ENCODE results near the gene C22orf39.
"Not testable (repeated sequence)": the region's sequence is repeated elsewhere in the genome, so short reads cannot be mapped to it uniquely, and the experiment has no call there.

The C22orf39 gene

DNA sequence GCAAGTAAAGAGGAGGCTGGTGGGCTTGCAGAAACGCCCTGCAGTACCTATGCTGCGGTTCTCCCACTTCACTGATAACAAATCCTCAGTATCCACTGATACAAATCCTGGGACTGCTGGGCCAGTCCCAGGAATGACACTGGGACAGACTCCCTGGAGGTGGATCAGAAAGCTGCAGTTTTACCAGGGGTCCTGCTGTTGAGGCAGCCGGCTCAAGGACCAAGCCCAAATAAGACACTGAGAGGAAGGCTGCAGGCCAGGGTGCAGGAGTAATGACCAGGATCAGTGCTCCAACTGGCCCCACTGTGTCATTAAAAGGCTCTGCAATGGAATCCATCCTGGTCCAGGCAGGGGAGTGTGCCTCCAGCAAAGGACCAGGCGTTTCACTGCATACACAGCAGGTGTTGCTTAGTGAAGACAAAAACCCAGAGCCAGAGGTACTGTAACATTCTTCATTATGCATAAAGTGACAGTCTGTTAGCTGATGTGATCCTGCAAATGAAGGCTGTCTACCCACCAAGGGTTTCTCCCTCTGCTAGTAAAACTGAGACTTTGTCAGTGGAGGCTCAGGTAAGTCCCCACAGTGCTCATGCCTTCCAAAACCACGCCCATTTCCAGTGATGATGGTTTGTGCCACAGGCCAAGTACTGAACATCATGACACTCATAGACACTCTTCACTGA, 1.4 kb upstream of the C22orf39 start:
- Histone ChIP-seq H3K27me3 (ENCODE audit: low read length) (no peaks in the 10 kb centered on the region), H3K9me2 (replicated peaks; ENCODE audit: insufficient read depth, low read length) (no peaks in the 10 kb centered on the region), H3K9ac (ENCODE audit: low read length) (peak overlapping the region; percentile 68), H3K9me3 (ENCODE audit: insufficient read depth, low read length) (no peaks in the 10 kb centered on the region), H3K4me2 (ENCODE audit: low read depth, low read length, poor library complexity, severe bottlenecking) (peak overlapping the region; percentile 64), H3K4me3 (ENCODE audit: insufficient read depth, low read length, poor library complexity, severe bottlenecking) (peak overlapping the region; percentile 66), H3F3A (ENCODE audit: insufficient read depth) (0 out of 2 replicates have a peak, but pooled peaks cover 7% of the 10 kb centered on the region), H2AFZ (ENCODE audit: low read depth, low read length, severe bottlenecking) (no peak overlapping the region), H3K36me3 (ENCODE audit: low read length) (no peaks in the 10 kb centered on the region), H3K79me2 (ENCODE audit: insufficient read depth, low read length) (peaks cover 38% of the 10 kb centered on the region), H3K27ac (ENCODE audit: low read depth, low read length) (peak overlapping the region; percentile 74; the same call in 1 of the 2 replicates), H4K20me1 (ENCODE audit: low read depth, low read length) (no peaks in the 10 kb centered on the region)
- no peak for TF ChIP-seq EZH2phosphoT487 (conservative IDR thresholded peaks at IDR 0.05; ENCODE audit: low read length)
- TF ChIP-seq, protein P1, sequence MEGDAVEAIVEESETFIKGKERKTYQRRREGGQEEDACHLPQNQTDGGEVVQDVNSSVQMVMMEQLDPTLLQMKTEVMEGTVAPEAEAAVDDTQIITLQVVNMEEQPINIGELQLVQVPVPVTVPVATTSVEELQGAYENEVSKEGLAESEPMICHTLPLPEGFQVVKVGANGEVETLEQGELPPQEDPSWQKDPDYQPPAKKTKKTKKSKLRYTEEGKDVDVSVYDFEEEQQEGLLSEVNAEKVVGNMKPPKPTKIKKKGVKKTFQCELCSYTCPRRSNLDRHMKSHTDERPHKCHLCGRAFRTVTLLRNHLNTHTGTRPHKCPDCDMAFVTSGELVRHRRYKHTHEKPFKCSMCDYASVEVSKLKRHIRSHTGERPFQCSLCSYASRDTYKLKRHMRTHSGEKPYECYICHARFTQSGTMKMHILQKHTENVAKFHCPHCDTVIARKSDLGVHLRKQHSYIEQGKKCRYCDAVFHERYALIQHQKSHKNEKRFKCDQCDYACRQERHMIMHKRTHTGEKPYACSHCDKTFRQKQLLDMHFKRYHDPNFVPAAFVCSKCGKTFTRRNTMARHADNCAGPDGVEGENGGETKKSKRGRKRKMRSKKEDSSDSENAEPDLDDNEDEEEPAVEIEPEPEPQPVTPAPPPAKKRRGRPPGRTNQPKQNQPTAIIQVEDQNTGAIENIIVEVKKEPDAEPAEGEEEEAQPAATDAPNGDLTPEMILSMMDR (IDR thresholded peaks at IDR 0.05; ENCODE audit: insufficient read depth, low read length, poor library complexity, severe bottlenecking): no peak

DNA sequence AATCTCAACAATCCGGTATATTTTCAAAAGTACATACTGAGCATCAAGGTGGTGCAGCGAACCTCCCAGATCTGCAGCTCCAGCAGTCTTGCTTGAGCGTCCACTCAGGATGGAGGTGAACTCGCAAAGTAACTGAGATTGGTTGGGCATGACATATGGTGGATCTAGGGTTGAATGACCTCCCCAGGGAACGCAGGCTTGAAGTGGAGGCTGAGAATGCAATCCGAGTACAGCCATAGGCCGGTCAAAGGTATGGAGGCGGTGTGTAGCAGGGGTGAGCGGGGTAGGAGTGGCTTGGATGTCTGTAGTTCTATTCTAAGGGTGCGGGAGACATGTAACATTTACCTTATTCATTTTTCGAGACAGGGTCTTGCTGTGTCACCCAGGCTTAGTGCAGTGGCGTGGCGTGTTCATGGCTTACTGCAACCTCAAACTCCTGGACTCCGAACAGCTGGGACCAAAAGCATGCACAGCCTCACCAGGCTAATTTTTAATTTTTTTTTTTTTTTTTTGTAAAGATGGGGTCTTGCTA, 631 bp upstream of the C22orf39 start:
- Histone ChIP-seq H3K27ac (ENCODE audit: low read depth, low read length) (peak overlapping the region; percentile 74), H3K36me3 (ENCODE audit: low read length) (no peaks in the 10 kb centered on the region), H3K9ac (ENCODE audit: low read length) (peak overlapping the region; percentile 68), H3K79me2 (ENCODE audit: insufficient read depth, low read length) (peaks cover 43% of the 10 kb centered on the region), H3K4me3 (ENCODE audit: insufficient read depth, low read length, poor library complexity, severe bottlenecking) (peak overlapping the region; percentile 66), H3K27me3 (ENCODE audit: low read length) (no peaks in the 10 kb centered on the region), H4K20me1 (ENCODE audit: low read depth, low read length) (no peaks in the 10 kb centered on the region), H2AFZ (ENCODE audit: low read depth, low read length, severe bottlenecking) (peak overlapping the region; percentile 14), H3F3A (ENCODE audit: insufficient read depth) (0 out of 2 replicates have a peak, but pooled peaks cover 7% of the 10 kb centered on the region), H3K9me2 (replicated peaks; ENCODE audit: insufficient read depth, low read length) (no peaks in the 10 kb centered on the region), H3K9me3 (ENCODE audit: insufficient read depth, low read length) (no peaks in the 10 kb centered on the region), H3K4me2 (ENCODE audit: low read depth, low read length, poor library complexity, severe bottlenecking) (peak overlapping the region; percentile 64)
- TF ChIP-seq EZH2phosphoT487 (conservative IDR thresholded peaks at IDR 0.05; ENCODE audit: low read length): no peak
- TF ChIP-seq, protein P1 (IDR thresholded peaks at IDR 0.05; ENCODE audit: insufficient read depth, low read length, poor library complexity, severe bottlenecking): no peak

- H2AFZ ChIP-seq (ENCODE audit: low read depth, low read length, severe bottlenecking): no peak overlapping the region
- H4K20me1 ChIP-seq (ENCODE audit: low read depth, low read length): no peaks in the 10 kb centered on the region
- no peaks in the 10 kb centered on the region for H3K9me3 ChIP-seq (ENCODE audit: insufficient read depth, low read length)
- peaks cover 49% of the 10 kb centered on the region for H3K79me2 ChIP-seq (ENCODE audit: insufficient read depth, low read length)
- H3K9me2 ChIP-seq (replicated peaks; ENCODE audit: insufficient read depth, low read length): no peaks in the 10 kb centered on the region
- H3K4me2 ChIP-seq (ENCODE audit: low read depth, low read length, poor library complexity, severe bottlenecking): peak overlapping the region; percentile 57
- 0 out of 2 replicates have a peak, but pooled peaks cover 7% of the 10 kb centered on the region for H3F3A ChIP-seq (ENCODE audit: insufficient read depth)
- no peaks in the 10 kb centered on the region for H3K36me3 ChIP-seq (ENCODE audit: low read length)
- no peaks in the 10 kb centered on the region for H3K27me3 ChIP-seq (ENCODE audit: low read length)
- H3K27ac ChIP-seq (ENCODE audit: low read depth, low read length): peak overlapping the region; percentile 64
- no peak for TF ChIP-seq EZH2phosphoT487 (conservative IDR thresholded peaks at IDR 0.05; ENCODE audit: low read length)
- TF ChIP-seq, protein P1 (IDR thresholded peaks at IDR 0.05; ENCODE audit: insufficient read depth, low read length, poor library complexity, severe bottlenecking): no peak
- peak overlapping the region; percentile 68 for H3K9ac ChIP-seq (ENCODE audit: low read length)
- peak overlapping the region; percentile 66 for H3K4me3 ChIP-seq (ENCODE audit: insufficient read depth, low read length, poor library complexity, severe bottlenecking)
Measured at GRCh38 chr22:19446603-19447329, 745 bp downstream of the C22orf39 start.

- H3K9me3 ChIP-seq (ENCODE audit: insufficient read depth, low read length); H3K27ac ChIP-seq (ENCODE audit: low read depth, low read length); H3F3A ChIP-seq (ENCODE audit: insufficient read depth); H3K9ac ChIP-seq (ENCODE audit: low read length); H3K27me3 ChIP-seq (ENCODE audit: low read length); H2AFZ ChIP-seq (ENCODE audit: low read depth, low read length, severe bottlenecking); H3K4me3 ChIP-seq (ENCODE audit: insufficient read depth, low read length, poor library complexity, severe bottlenecking); H4K20me1 ChIP-seq (ENCODE audit: low read depth, low read length); H3K36me3 ChIP-seq (ENCODE audit: low read length); H3K9me2 ChIP-seq (replicated peaks; ENCODE audit: insufficient read depth, low read length): not testable (repeated sequence)
- Histone ChIP-seq H3K4me2 (ENCODE audit: low read depth, low read length, poor library complexity, severe bottlenecking) (peak overlapping the region; percentile 57), H3K79me2 (ENCODE audit: insufficient read depth, low read length) (peaks cover 51% of the 10 kb centered on the region)
Measured at GRCh38 chr22:19445279-19445982, 2.1 kb downstream of the C22orf39 start.
